Embryonic facial prominence (tissue), 1 donor: Measurements from ENCODE around the gene CBX2.
"Not testable (repeated sequence)": the region's sequence is repeated elsewhere in the genome, so short reads cannot be mapped to it uniquely, and the experiment has no call there.

ENCODE experiments used
- DNase-seq: peaks from one replicate; pipeline ENCODE4 v3.0.0-alpha.2; 2016; ENCODE audit errors: extremely low spot score

Gene CBX2

GRCh38 chr17:79742951-79743476 lies 34.9 kb upstream of the CBX2 start:
- no peak for DNase-seq

GRCh38 chr17:79743614-79744013 lies 34.3 kb upstream of the CBX2 start:
- DNase-seq: no peak

GRCh38 chr17:79745641-79746105 lies 32.3 kb upstream of the CBX2 start:
- DNase-seq: no peak

- no peak for DNase-seq
Observed at GRCh38 chr17:79746889-79747507, 30.9 kb upstream of the CBX2 start.

- DNase-seq: no peak
Observed at GRCh38 chr17:79747508-79748294, 30.2 kb upstream of the CBX2 start.

- DNase-seq: no peak
Observed at GRCh38 chr17:79748295-79749099, 29.5 kb upstream of the CBX2 start.

GRCh38 chr17:79749156-79749815 lies 28.7 kb upstream of the CBX2 start:
- DNase-seq: no peak

GRCh38 chr17:79749958-79750357 lies 28.0 kb upstream of the CBX2 start:
- no peak for DNase-seq

- no peak for DNase-seq
Observed at GRCh38 chr17:79750650-79751545, 27.1 kb upstream of the CBX2 start.

- DNase-seq: no peak
Observed at GRCh38 chr17:79752175-79752574, 25.8 kb upstream of the CBX2 start.

GRCh38 chr17:79754370-79754769 lies 23.6 kb upstream of the CBX2 start:
- no peak for DNase-seq

GRCh38 chr17:79754903-79755302 lies 23.0 kb upstream of the CBX2 start:
- DNase-seq: not testable (repeated sequence)

GRCh38 chr17:79755591-79755990 lies 22.4 kb upstream of the CBX2 start:
- DNase-seq: no peak

GRCh38 chr17:79757140-79757745 lies 20.7 kb upstream of the CBX2 start:
- no peak for DNase-seq

- DNase-seq: no peak
Observed at GRCh38 chr17:79758271-79758670, 19.7 kb upstream of the CBX2 start.

GRCh38 chr17:79760197-79760906 lies 17.6 kb upstream of the CBX2 start:
- DNase-seq: no peak

GRCh38 chr17:79761894-79762589 lies 15.9 kb upstream of the CBX2 start:
- no peak for DNase-seq

GRCh38 chr17:79765708-79766107 lies 12.2 kb upstream of the CBX2 start:
- no peak for DNase-seq
